ENCODE measurements around the gene NUDT16. TPM values are rescaled to one million over a fixed set of nuclear protein-coding genes. Genes with fewer than 3 reads are reported as not detected.

Gene NUDT16
- total RNA-seq (2021) (19.4 and 19.5 TPM in 2 replicates), Bru-seq, nascent RNA (percentile 75 among the genes with signal in this experiment), BruChase-seq, experiment 1, labeled RNA remaining after a 2-hour chase (percentile 87 among the genes with signal in this experiment), BruChase-seq, experiment 2, labeled RNA remaining after a 6-hour chase (percentile 90 among the genes with signal in this experiment)
- long read RNA-seq, full-length matches to known transcripts = 5 of 10 reads
- long read RNA-seq, partial matches to known transcripts = 1 of 10 reads
- long read RNA-seq, other reads (novel, unspliced or antisense) = 4 of 10 reads

- Histone ChIP-seq H2AFZ (peak within 1 kb of the TSS; percentile 98), H3K4me1 (replicated peaks; ENCODE audit: insufficient read depth) (0 out of 2 replicates have a peak, but pooled peaks cover 5% of the 10 kb centered on the region), H3F3A (ENCODE audit: insufficient read depth, low read depth) (no peaks in the 10 kb centered on the region), H3K79me2 (ENCODE audit: low read depth) (no peaks in the 10 kb centered on the region), H3K9me3 (ENCODE audit: insufficient read depth, low read depth) (no peaks in the 10 kb centered on the region), H3K4me2 (peak within 1 kb of the TSS; percentile 77), H3K27ac (no peak within 1 kb of the TSS), H3K4me3 (peak within 1 kb of the TSS; percentile 62), H3K9me2 (ENCODE audit: insufficient read depth) (no peaks in the 10 kb centered on the region), H3K27me3 (ENCODE audit: insufficient read depth, low read depth) (no peaks in the 10 kb centered on the region), H3K36me3 (ENCODE audit: low read depth) (no peaks in the 10 kb centered on the region), H4K20me1 (ENCODE audit: insufficient read depth) (no peaks in the 10 kb centered on the region)
- TF ChIP-seq EZH2 (IDR thresholded peaks at IDR 0.05; ENCODE audit: low read depth) = no peak
- TF ChIP-seq, protein P1, sequence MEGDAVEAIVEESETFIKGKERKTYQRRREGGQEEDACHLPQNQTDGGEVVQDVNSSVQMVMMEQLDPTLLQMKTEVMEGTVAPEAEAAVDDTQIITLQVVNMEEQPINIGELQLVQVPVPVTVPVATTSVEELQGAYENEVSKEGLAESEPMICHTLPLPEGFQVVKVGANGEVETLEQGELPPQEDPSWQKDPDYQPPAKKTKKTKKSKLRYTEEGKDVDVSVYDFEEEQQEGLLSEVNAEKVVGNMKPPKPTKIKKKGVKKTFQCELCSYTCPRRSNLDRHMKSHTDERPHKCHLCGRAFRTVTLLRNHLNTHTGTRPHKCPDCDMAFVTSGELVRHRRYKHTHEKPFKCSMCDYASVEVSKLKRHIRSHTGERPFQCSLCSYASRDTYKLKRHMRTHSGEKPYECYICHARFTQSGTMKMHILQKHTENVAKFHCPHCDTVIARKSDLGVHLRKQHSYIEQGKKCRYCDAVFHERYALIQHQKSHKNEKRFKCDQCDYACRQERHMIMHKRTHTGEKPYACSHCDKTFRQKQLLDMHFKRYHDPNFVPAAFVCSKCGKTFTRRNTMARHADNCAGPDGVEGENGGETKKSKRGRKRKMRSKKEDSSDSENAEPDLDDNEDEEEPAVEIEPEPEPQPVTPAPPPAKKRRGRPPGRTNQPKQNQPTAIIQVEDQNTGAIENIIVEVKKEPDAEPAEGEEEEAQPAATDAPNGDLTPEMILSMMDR (conservative IDR thresholded peaks at IDR 0.05) = no peak
- CTCF ChIA-PET = interaction anchor here (0.6 to 1.2 kb wide), 4 partner anchors 76 to 348 kb away, joined by 3 read pairs; no protein-coding TSS in a partner anchor
- DNase-seq = peak; percentile 97 to 100
- intact Hi-C loops (cut with micrococcal nuclease; ENCODE audit: unreplicated experiment) = loop anchor here (1.0 to 2.0 kb wide), 2 partner anchors 21 kb away; no protein-coding TSS in a partner anchor
- BruUV-seq (replicated peaks) = TSS peak; percentile 50
- POLR2A ChIA-PET (ENCODE audit: unreplicated experiment) = interaction anchor here (0.6 to 1.2 kb wide), 7 partner anchors 17 to 1304 kb away, joined by 3 to 10 read pairs (median 4); no protein-coding TSS in a partner anchor
These were observed at the start of gene NUDT16 for GRCh38 chr3:131381445-131382291. TSS of gene NUDT16 (plus strand) at chr3:131381774. CDS start at chr3:131381805, 31 bp downstream.

DNA sequence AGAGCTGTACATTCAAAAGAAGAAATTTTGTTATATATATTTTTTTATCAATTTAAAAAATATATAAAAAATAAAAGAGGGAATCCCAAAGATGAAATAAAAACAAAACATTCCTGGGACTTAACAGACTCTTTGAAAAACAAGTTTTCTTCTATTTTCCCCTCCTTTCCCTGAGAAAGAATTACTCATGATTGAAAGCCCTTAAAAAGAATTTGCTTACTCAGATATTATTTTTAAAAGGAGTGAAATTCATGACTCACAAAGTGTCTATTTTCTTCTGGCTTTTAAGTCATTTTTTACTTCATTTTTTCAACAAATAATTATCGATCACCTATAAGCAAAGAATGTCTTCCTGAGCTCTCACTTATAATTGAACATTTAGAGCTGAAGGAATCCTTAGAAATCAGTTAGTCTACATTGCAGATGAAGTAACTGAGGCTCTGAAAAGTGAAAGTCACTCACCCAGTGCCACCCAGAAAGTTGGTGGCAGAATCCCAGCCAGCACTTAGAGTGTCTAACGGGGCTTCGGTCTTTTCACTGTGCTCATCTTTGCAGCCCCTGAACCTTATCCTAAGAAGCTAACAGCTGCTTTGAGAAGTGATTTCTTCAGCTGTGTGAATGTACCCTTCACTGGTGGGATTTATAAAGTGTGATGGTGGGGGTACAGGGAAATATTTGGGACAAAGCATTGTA lies 42.5 kb upstream of the NUDT16 start:
- Histone ChIP-seq H3K79me2 (ENCODE audit: low read depth) (no peaks in the 10 kb centered on the region), H3K9me2 (ENCODE audit: insufficient read depth) (no peaks in the 10 kb centered on the region), H2AFZ (no peak overlapping the region), H3K9me3 (ENCODE audit: insufficient read depth, low read depth) (no peaks in the 10 kb centered on the region; the same call in 1 of the 2 replicates), H3K4me1 (replicated peaks; ENCODE audit: insufficient read depth) (no peaks in the 10 kb centered on the region), H3K27ac (no peak overlapping the region), H4K20me1 (ENCODE audit: insufficient read depth) (no peaks in the 10 kb centered on the region), H3K4me2 (no peak overlapping the region), H3K27me3 (ENCODE audit: insufficient read depth, low read depth) (no peaks in the 10 kb centered on the region), H3F3A (ENCODE audit: insufficient read depth, low read depth) (no peaks in the 10 kb centered on the region), H3K4me3 (no peak overlapping the region), H3K36me3 (ENCODE audit: low read depth) (no peaks in the 10 kb centered on the region)
- BruUV-seq (replicated peaks) = no TSS peak
- TF ChIP-seq EZH2 (IDR thresholded peaks at IDR 0.05; ENCODE audit: low read depth) = no peak
- TF ChIP-seq, protein P1 (conservative IDR thresholded peaks at IDR 0.05) = no peak
- no peak for DNase-seq
- ChIA-PET POLR2A (ENCODE audit: unreplicated experiment) (no interaction called here), CTCF (no interaction called here)
- intact Hi-C loops (cut with micrococcal nuclease; ENCODE audit: unreplicated experiment) = no loop called here

- H3K27ac ChIP-seq = no peak overlapping the region
- no peak overlapping the region for H3K4me3 ChIP-seq
- no peak for DNase-seq
- ChIA-PET POLR2A (ENCODE audit: unreplicated experiment) (no interaction called here), CTCF (no interaction called here)
- intact Hi-C loops (cut with micrococcal nuclease; ENCODE audit: unreplicated experiment) = no loop called here
- no peaks in the 10 kb centered on the region for H4K20me1 ChIP-seq (ENCODE audit: insufficient read depth)
- no peaks in the 10 kb centered on the region for H3K4me1 ChIP-seq (replicated peaks; ENCODE audit: insufficient read depth)
- TF ChIP-seq, protein P1 (conservative IDR thresholded peaks at IDR 0.05) = no peak
- TF ChIP-seq EZH2 (IDR thresholded peaks at IDR 0.05; ENCODE audit: low read depth) = no peak
- no peaks in the 10 kb centered on the region; the same call in 1 of the 2 replicates for H3K9me3 ChIP-seq (ENCODE audit: insufficient read depth, low read depth)
- H3K27me3 ChIP-seq (ENCODE audit: insufficient read depth, low read depth) = no peaks in the 10 kb centered on the region
- no TSS peak for BruUV-seq (replicated peaks)
- H3K4me2 ChIP-seq = no peak overlapping the region
- H3F3A ChIP-seq (ENCODE audit: insufficient read depth, low read depth) = no peaks in the 10 kb centered on the region
- no peaks in the 10 kb centered on the region for H3K36me3 ChIP-seq (ENCODE audit: low read depth)
- no peak overlapping the region for H2AFZ ChIP-seq
- H3K79me2 ChIP-seq (ENCODE audit: low read depth) = no peaks in the 10 kb centered on the region
- no peaks in the 10 kb centered on the region; the same call in 1 of the 2 replicates for H3K9me2 ChIP-seq (ENCODE audit: insufficient read depth)
These were observed 39.8 kb upstream of the NUDT16 start for GRCh38 chr3:131341761-131342160.

Measured in PC-9 (cell line).